GM10847 (cell line): ENCODE data around the gene PCBP2.

ENCODE experiments used
- POLR2A ChIP-seq: IDR thresholded peaks from 2 replicates; pipeline ENCODE4 v1.6.1; 2011; ENCODE audit not compliant: insufficient read length; ENCODE audit errors: extremely low read depth

PCBP2 gene

DNA sequence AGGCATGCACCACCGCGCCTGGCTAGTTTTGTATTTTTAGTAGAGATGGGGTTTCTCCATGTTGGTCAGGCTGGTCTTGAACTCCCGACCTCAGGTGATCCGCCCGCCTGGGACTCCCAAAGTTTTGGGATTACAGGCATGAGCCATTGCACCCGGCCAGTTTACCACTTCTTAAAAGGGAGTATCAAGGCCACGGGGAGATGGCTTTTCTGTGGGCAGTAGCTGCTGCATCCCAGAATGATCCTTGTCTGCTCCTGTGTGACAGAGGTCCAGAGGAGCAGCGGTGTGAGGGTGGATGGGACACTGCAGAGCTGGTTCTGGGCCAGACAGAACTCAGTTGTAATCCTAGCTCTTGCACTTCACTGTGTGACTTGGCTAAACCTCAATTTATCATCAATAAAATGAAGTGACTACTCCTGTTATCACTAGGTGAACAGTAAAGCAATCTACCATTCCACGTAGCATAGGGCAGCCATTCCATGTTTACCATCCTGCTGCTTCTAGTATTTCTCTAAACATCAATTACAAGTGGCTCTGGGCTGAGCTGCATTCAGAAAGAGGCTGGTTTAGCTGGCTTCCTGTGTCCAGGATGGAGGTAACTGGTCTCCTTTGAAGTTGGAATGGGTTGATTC, 58.4 kb downstream of the PCBP2 start:
- no peak for TF ChIP-seq POLR2A

DNA sequence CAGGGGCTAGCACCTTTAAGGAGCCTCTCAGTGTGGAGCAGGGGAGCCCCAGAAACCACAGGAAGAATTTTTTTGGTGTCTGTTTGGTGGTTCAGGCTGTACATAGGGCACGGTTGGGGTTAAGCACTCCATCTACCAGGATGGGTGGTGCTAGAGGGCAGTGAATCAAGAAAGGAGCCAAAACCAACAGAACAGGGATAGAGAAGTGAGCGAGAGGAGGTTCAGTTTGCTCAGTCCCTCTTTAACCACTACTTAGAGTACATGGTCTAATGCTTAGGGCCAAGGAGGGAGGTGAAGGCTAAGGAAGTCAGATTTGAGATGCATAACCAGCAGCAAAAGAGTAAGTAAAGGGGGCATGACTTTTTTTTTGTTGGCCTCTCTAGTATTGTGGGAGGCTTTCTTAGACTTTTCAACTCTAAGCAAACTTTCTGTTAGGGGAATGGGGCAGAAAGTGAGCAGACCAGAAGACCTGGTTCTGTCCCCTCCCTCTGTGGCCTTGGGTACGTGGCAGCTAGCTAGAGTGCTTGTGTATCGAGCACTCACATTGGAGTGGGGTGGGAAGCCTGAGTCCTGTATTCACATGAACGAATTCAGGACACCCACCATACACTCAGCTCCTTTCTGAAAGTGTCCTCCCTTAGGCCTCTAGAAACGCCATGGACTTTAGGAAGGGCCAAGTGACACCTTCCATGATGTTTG, 62.0 kb downstream of the PCBP2 start:
- no peak for TF ChIP-seq POLR2A

GRCh38 chr12:53514628-53515290, 62.9 kb downstream of the PCBP2 start:
- no peak for TF ChIP-seq POLR2A

- TF ChIP-seq POLR2A, result no peak
Observed at GRCh38 chr12:53515291-53515680, 63.4 kb downstream of the PCBP2 start.

DNA sequence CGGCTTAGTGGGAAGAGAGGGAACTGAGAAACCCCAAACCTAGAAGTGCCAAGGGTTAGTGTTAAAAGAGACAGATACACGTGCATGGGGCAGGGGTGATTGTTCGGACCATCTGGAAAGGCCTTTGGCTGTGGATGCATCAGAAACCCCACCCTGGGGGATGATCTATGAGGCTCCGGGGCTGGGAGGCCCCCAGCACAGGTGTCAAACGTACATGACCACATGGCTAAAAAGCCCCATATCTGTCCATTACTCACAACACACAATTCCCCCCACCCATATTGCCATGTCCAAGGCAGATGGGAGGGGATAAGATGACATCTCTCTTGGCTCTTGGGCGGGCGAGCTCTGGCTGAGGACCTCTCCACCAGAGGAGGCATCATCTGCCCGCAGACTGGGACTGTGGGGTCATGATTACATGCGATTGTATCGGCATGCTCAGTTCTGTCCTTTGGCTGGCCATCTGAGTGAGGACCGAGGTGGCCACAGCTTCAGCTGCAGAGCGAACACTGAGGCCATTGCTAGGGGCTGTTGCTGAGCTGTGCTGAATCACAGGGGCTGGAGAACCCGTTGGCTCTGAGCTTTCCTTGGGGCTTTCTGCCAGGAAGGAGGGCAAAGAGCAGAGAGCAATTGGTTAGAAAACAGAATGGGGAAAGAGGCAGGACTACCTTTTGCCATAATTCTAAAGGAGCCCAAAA, 65.0 kb downstream of the PCBP2 start:
- no peak for TF ChIP-seq POLR2A

DNA sequence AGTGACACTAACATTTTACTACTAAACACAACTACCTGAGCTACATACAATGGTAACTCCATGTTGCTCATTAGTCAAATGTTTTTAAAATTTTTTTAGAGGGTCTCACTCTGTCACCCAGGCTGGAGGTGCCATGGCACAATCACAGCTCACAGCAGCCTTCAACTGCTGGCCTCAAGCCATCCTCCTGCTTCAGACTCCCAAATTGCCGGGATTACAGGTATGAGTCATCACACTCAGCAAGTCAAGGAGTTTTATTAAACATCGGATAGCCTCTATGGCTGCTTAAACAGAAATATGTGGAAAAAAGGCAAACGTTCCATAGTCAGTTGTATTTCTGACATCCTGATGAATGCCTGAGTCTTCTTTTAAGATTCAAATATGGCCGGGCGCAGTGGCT, 66.5 kb downstream of the PCBP2 start:
- TF ChIP-seq POLR2A, result no peak

- TF ChIP-seq POLR2A, result no peak
Observed at GRCh38 chr12:53523131-53523530, 71.2 kb downstream of the PCBP2 start.

- TF ChIP-seq POLR2A, result no peak
Observed at GRCh38 chr12:53524476-53524875, 72.6 kb downstream of the PCBP2 start.

DNA sequence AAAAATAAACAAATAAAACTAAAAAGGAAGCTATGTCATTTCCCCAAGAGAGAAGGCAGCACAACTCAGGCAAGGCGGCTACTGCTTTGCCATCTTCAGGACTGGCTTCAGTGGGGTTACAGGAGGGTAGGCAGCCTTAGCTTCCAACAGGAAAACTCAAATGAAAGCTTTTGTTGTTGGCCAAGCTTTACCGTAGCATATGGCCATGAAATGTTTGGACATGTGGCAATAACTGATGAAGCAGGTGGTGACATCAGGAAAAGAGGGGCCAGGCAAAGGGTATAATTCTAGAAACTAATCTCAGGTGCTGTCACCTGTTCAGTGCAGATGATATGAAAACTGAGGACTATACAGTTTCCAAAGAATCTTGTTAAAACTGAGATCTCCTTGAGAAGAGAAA, 78.2 kb downstream of the PCBP2 start:
- no peak for TF ChIP-seq POLR2A
